SU-DHL-6 (cell line): Measurements from ENCODE around the gene ZNF628.

ENCODE experiments used
- EZH2phosphoT487 ChIP-seq: fragments of 200-600 bp; sonication (generic), shearing (Covaris generic); conservative IDR thresholded peaks from 2 replicates; pipeline ENCODE4 v1.6.1; 2018; ENCODE audit warnings: mild to moderate bottlenecking, antibody characterized with exemption, low read length, moderate library complexity, mixed read lengths
- TF ChIP-seq, protein P1 (sequence below): fragments of 200-600 bp; sonication (generic); IDR thresholded peaks from one replicate; pipeline ENCODE4 v1.5.1; 2017; ENCODE audit warnings: antibody characterized with exemption, mild to moderate bottlenecking, low read length, moderate library complexity; ENCODE audit not compliant: insufficient read depth, poor library complexity, severe bottlenecking

DNA sequence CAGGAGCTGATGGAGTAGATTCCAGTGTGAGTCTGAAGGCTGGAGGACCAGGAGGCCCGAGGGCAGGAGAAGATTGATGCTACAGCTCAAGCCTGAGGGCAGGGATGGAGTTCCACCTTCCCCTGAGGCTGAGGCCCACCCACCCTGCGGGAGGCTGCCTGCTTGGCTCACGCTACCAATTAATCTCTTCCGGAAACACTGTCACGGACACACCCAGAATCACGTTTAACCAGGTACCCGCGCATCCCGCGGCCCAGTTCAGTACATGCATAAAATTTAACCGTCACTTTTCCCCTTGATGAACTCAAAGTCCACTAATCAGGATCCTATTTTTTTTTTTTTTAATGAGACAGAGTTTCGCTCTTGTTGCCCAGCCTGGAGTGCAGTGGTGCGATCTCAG lies 5.2 kb upstream of the ZNF628 start:
- TF ChIP-seq, protein P1, sequence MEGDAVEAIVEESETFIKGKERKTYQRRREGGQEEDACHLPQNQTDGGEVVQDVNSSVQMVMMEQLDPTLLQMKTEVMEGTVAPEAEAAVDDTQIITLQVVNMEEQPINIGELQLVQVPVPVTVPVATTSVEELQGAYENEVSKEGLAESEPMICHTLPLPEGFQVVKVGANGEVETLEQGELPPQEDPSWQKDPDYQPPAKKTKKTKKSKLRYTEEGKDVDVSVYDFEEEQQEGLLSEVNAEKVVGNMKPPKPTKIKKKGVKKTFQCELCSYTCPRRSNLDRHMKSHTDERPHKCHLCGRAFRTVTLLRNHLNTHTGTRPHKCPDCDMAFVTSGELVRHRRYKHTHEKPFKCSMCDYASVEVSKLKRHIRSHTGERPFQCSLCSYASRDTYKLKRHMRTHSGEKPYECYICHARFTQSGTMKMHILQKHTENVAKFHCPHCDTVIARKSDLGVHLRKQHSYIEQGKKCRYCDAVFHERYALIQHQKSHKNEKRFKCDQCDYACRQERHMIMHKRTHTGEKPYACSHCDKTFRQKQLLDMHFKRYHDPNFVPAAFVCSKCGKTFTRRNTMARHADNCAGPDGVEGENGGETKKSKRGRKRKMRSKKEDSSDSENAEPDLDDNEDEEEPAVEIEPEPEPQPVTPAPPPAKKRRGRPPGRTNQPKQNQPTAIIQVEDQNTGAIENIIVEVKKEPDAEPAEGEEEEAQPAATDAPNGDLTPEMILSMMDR: no peak
- no peak for TF ChIP-seq EZH2phosphoT487
